GM23338 (cell line): ENCODE results near the gene IFNLR1. TPM values are rescaled to one million over a fixed set of nuclear protein-coding genes. Genes with fewer than 3 reads are reported as not detected.

ENCODE experiments used
- ATAC-seq: fragments of 200-7000 bp; cut with Tn5 transposase; 3 replicates; pipeline ENCODE4 v1.9.1; 2020
- DNase-seq: peaks from one replicate; pipeline ENCODE4 v3.0.0-alpha.2; 2015; ENCODE audit warnings: low spot score
- H2AFZ ChIP-seq: fragments of 200-600 bp; sonication (generic); 2 replicates; pipeline ENCODE4 v1.8.0; 2016; ENCODE audit warnings: antibody characterized with exemption, mild to moderate bottlenecking, moderate library complexity
- H3F3A ChIP-seq: fragments of 200-600 bp; sonication (generic); replicated peaks from 2 replicates; pipeline ENCODE4 v1.8.0; 2017; ENCODE audit warnings: antibody characterized with exemption, mixed run types, low read depth
- H3K27ac ChIP-seq: fragments of 200-600 bp; sonication (generic); 2 replicates; pipeline ENCODE4 v1.6.1; 2016; ENCODE audit warnings: low read depth
- H3K27me3 ChIP-seq: fragments of 200-600 bp; sonication (generic); 2 replicates; pipeline ENCODE4 v1.8.0; 2016; ENCODE audit warnings: mild to moderate bottlenecking, mixed run types, moderate library complexity; ENCODE audit not compliant: insufficient read depth
- H3K36me3 ChIP-seq: fragments of 200-600 bp; sonication (generic); 2 replicates; pipeline ENCODE4 v1.8.0; 2016; ENCODE audit warnings: mild to moderate bottlenecking; ENCODE audit not compliant: insufficient read depth
- H3K4me1 ChIP-seq: fragments of 200-600 bp; sonication (generic); 2 replicates; pipeline ENCODE4 v1.8.0; 2016; ENCODE audit warnings: mild to moderate bottlenecking, moderate library complexity; ENCODE audit not compliant: insufficient read depth
- H3K4me2 ChIP-seq: fragments of 200-600 bp; sonication (generic); 2 replicates; pipeline ENCODE4 v1.7.1; 2017; ENCODE audit warnings: mixed run types
- H3K4me3 ChIP-seq: fragments of 200-600 bp; sonication (generic); 2 replicates; pipeline ENCODE4 v1.6.1; 2016; ENCODE audit warnings: mixed run types
- H3K79me2 ChIP-seq: fragments of 200-600 bp; sonication (generic); replicated peaks from 2 replicates; pipeline ENCODE4 v1.8.0; 2017; ENCODE audit warnings: mild to moderate bottlenecking; ENCODE audit not compliant: insufficient read depth
- H3K9me2 ChIP-seq: fragments of 200-600 bp; sonication (generic); 2 replicates; pipeline ENCODE4 v1.8.0; 2017; ENCODE audit not compliant: insufficient read depth
- H4K20me1 ChIP-seq: fragments of 200-600 bp; sonication (generic); replicated peaks from 2 replicates; pipeline ENCODE4 v1.8.0; 2017; ENCODE audit warnings: mild to moderate bottlenecking; ENCODE audit not compliant: insufficient read depth
- H3K27ac Mint-ChIP-seq: 2 replicates; pipeline ENCODE4 v1.8.0; 2020; ENCODE audit warnings: inconsistent platforms, mild to moderate bottlenecking, moderate library complexity, mixed read lengths
- H3K27me3 Mint-ChIP-seq: 3 replicates; pipeline ENCODE4 v1.8.0; 2022; ENCODE audit warnings: low read depth, mild to moderate bottlenecking, moderate library complexity, mixed read lengths, inconsistent platforms; ENCODE audit not compliant: insufficient read depth, poor library complexity
- H3K36me3 Mint-ChIP-seq: 3 replicates; pipeline ENCODE4 v1.8.0; 2021; ENCODE audit warnings: low read depth, mild to moderate bottlenecking, inconsistent platforms, moderate library complexity, mixed read lengths
- H3K4me1 Mint-ChIP-seq: 3 replicates; pipeline ENCODE4 v1.8.0; 2020; ENCODE audit warnings: mild to moderate bottlenecking, inconsistent platforms, mixed read lengths
- H3K4me3 Mint-ChIP-seq: 3 replicates; pipeline ENCODE4 v1.8.0; 2021; ENCODE audit warnings: moderate library complexity, mild to moderate bottlenecking, inconsistent platforms, mixed read lengths
- H3K9me3 Mint-ChIP-seq: 3 replicates; pipeline ENCODE4 v1.8.0; 2020; ENCODE audit warnings: moderate library complexity, mild to moderate bottlenecking, inconsistent platforms, mixed read lengths
- CREB1 ChIP-seq: fragments of 250-450 bp; sonication (Bioruptor Pico); IDR thresholded peaks from 2 replicates; pipeline ENCODE4 v1.5.0; 2020; ENCODE audit warnings: low read depth, mild to moderate bottlenecking, moderate library complexity
- ETS1 ChIP-seq: IDR thresholded peaks from 2 replicates; pipeline ENCODE4 v1.6.1; 2016; ENCODE audit warnings: antibody characterized with exemption
- EZH2 ChIP-seq: fragments of 200-600 bp; sonication (generic); IDR thresholded peaks from one replicate; pipeline ENCODE4 v1.8.0; 2017; ENCODE audit warnings: antibody characterized with exemption, mild to moderate bottlenecking, low read depth; ENCODE audit not compliant: unreplicated experiment
- EZH2phosphoT487 ChIP-seq: fragments of 200-600 bp; sonication (generic); IDR thresholded peaks from one replicate; pipeline ENCODE4 v1.8.1; 2018; ENCODE audit warnings: antibody characterized with exemption; ENCODE audit not compliant: unreplicated experiment
- JUNB ChIP-seq: IDR thresholded peaks from one replicate; pipeline ENCODE4 v1.6.1; 2016; ENCODE audit warnings: antibody characterized with exemption; ENCODE audit not compliant: unreplicated experiment
- NANOG ChIP-seq: IDR thresholded peaks from 2 replicates; pipeline ENCODE4 v1.6.1; 2016; ENCODE audit warnings: antibody characterized with exemption, borderline replicate concordance
- POLR2AphosphoS5 ChIP-seq: IDR thresholded peaks from 2 replicates; pipeline ENCODE4 v1.6.1; 2016; ENCODE audit warnings: antibody characterized with exemption, low read depth
- STAT1 ChIP-seq: IDR thresholded peaks from one replicate; pipeline ENCODE4 v1.6.1; 2016; ENCODE audit warnings: antibody characterized with exemption; ENCODE audit not compliant: unreplicated experiment
- ZNF114 ChIP-seq: fragments of 250-450 bp; sonication (Bioruptor Pico); IDR thresholded peaks from 2 replicates; pipeline ENCODE4 v1.5.0; 2020; ENCODE audit warnings: mild to moderate bottlenecking, moderate library complexity
- ZNF331 ChIP-seq: fragments of 250-450 bp; sonication (Bioruptor Pico); IDR thresholded peaks from 2 replicates; pipeline ENCODE4 v1.5.0; 2020; ENCODE audit warnings: low read depth, mild to moderate bottlenecking, moderate library complexity
- ZNF462 ChIP-seq: fragments of 250-450 bp; sonication (Bioruptor Pico); IDR thresholded peaks from 2 replicates; pipeline ENCODE4 v1.5.0; 2020; ENCODE audit warnings: mild to moderate bottlenecking, moderate library complexity
- polyA plus RNA-seq: library from polyadenylated mRNA; unstranded; fragments of >200 nt; fragmentation: Nextera tagmentation; extraction: Ambion mirVana; gene quantifications from 2 replicates; pipeline ENCODE4 v1.2.1, GENCODE V29; 2016
- total RNA-seq: library from RNA; depleted of rRNA; stranded (reverse); fragments of >200 nt; shearing (Covaris generic); gene quantifications from 2 replicates; pipeline ENCODE4 v1.2.3, GENCODE V29; 2014
- TF ChIP-seq, protein P1 (sequence below): IDR thresholded peaks from one replicate; pipeline ENCODE4 v1.6.1; 2018; ENCODE audit warnings: antibody characterized with exemption; ENCODE audit not compliant: unreplicated experiment
- TF ChIP-seq, protein P2 (sequence below), 2 experiments: fragments of 200-600 bp in 1 of 2; sonication (generic) in 1 of 2; conservative IDR thresholded peaks; 2 replicates each; pipeline versions ENCODE4 v1.5.1 to v1.6.1; 2016 to 2017; ENCODE audit warnings: antibody characterized with exemption in 2 of 2, low read depth in 2 of 2, mild to moderate bottlenecking in 2 of 2, moderate library complexity in 1 of 2

Gene IFNLR1
- total and polyA plus RNA-seq, 2 experiments from 2014 or later = 4.2 to 6.2 TPM

DNA sequence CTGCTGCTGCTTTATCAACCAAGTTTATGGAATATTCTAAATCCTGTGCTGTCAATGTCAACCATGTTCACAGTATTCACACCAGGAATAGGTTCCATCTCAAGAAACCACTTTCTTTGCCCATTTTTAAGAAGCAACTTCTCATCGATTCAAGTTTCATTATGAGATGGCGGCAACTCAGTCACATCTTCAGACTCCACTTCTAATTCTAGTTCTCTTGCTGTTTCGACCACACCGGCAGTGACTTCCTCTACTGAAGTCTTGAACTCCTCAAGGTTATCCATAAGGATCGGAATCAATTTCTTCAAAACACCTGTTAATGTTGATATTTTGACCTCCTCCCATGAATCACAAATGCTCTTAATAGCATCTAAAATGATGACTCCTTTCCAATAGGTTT lies 39.7 kb upstream of the IFNLR1 start:
- H3K36me3 ChIP-seq = no peaks in the 10 kb centered on the region
- no peak overlapping the region for H3K4me3 ChIP-seq
- no peaks in the 10 kb centered on the region for H3K36me3 Mint-ChIP-seq
- H3K4me3 Mint-ChIP-seq = no peak overlapping the region
- no peak overlapping the region for H3K27ac Mint-ChIP-seq
- no peak for ATAC-seq
- no peaks in the 10 kb centered on the region for H3K4me1 ChIP-seq
- no peaks in the 10 kb centered on the region; the same call in 2 of the 3 replicates for H3K9me3 Mint-ChIP-seq
- H4K20me1 ChIP-seq = no peaks in the 10 kb centered on the region
- no peak overlapping the region for H2AFZ ChIP-seq
- H3K27me3 ChIP-seq = no peaks in the 10 kb centered on the region
- no peak overlapping the region for H3K27ac ChIP-seq
- TF ChIP-seq, protein P1, sequence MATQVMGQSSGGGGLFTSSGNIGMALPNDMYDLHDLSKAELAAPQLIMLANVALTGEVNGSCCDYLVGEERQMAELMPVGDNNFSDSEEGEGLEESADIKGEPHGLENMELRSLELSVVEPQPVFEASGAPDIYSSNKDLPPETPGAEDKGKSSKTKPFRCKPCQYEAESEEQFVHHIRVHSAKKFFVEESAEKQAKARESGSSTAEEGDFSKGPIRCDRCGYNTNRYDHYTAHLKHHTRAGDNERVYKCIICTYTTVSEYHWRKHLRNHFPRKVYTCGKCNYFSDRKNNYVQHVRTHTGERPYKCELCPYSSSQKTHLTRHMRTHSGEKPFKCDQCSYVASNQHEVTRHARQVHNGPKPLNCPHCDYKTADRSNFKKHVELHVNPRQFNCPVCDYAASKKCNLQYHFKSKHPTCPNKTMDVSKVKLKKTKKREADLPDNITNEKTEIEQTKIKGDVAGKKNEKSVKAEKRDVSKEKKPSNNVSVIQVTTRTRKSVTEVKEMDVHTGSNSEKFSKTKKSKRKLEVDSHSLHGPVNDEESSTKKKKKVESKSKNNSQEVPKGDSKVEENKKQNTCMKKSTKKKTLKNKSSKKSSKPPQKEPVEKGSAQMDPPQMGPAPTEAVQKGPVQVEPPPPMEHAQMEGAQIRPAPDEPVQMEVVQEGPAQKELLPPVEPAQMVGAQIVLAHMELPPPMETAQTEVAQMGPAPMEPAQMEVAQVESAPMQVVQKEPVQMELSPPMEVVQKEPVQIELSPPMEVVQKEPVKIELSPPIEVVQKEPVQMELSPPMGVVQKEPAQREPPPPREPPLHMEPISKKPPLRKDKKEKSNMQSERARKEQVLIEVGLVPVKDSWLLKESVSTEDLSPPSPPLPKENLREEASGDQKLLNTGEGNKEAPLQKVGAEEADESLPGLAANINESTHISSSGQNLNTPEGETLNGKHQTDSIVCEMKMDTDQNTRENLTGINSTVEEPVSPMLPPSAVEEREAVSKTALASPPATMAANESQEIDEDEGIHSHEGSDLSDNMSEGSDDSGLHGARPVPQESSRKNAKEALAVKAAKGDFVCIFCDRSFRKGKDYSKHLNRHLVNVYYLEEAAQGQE = no peak
- TF ChIP-seq EZH2phosphoT487 (no peak), ETS1 (no peak), ZNF462 (no peak), ZNF114 (CRISPR knock-in tag) (no peak), CREB1 (CRISPR knock-in tag) (no peak), NANOG (no peak), ZNF331 (no peak), EZH2 (no peak), JUNB (no peak), STAT1 (no peak), POLR2AphosphoS5 (no peak)
- TF ChIP-seq, protein P2, sequence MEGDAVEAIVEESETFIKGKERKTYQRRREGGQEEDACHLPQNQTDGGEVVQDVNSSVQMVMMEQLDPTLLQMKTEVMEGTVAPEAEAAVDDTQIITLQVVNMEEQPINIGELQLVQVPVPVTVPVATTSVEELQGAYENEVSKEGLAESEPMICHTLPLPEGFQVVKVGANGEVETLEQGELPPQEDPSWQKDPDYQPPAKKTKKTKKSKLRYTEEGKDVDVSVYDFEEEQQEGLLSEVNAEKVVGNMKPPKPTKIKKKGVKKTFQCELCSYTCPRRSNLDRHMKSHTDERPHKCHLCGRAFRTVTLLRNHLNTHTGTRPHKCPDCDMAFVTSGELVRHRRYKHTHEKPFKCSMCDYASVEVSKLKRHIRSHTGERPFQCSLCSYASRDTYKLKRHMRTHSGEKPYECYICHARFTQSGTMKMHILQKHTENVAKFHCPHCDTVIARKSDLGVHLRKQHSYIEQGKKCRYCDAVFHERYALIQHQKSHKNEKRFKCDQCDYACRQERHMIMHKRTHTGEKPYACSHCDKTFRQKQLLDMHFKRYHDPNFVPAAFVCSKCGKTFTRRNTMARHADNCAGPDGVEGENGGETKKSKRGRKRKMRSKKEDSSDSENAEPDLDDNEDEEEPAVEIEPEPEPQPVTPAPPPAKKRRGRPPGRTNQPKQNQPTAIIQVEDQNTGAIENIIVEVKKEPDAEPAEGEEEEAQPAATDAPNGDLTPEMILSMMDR (conservative IDR thresholded peaks at IDR 0.05; ENCODE audit: low read depth in 2 of 2) = no peak
- no peaks in the 10 kb centered on the region for H3F3A ChIP-seq
- H3K4me2 ChIP-seq = no peak overlapping the region
- H3K79me2 ChIP-seq = no peaks in the 10 kb centered on the region
- H3K4me1 Mint-ChIP-seq = no peaks in the 10 kb centered on the region
- DNase-seq = no peak
- H3K9me2 ChIP-seq = no peaks in the 10 kb centered on the region
- H3K27me3 Mint-ChIP-seq = peaks cover 1% of the 10 kb centered on the region
